HCT116 (cell line): ENCODE data around the gene ZDHHC21. TPM values are rescaled to one million over a fixed set of nuclear protein-coding genes. Genes with fewer than 3 reads are reported as not detected.
"Not testable (repeated sequence)": the region's sequence is repeated elsewhere in the genome, so short reads cannot be mapped to it uniquely, and the experiment has no call there.

ENCODE experiments used
- ATAC-seq: fragments of 200-7000 bp; cut with Tn5 transposase; 2 replicates; pipeline ENCODE4 v1.9.1; 2020; ENCODE audit warnings: mild to moderate bottlenecking, moderate library complexity
- BruUV-seq: library from RNA; stranded (reverse); fragments of 400-500 nt; replicated peaks from 2 replicates; lab custom pipeline; 2021; lab: Mats Ljungman, UMichigan
- CTCF ChIA-PET: fragments of 300-600 bp; sonication (Branson Sonifier 250); formaldehyde crosslinking; loops from one replicate; lab custom pipeline; 2021; ENCODE audit warnings: antibody characterized with exemption; lab: Charles Lee
- POLR2A ChIA-PET: fragments of 300-600, 350-600 bp; sonication (Branson Sonifier 250); formaldehyde crosslinking; loops from one replicate; lab custom pipeline; 2021; ENCODE audit warnings: antibody characterized with exemption; lab: Charles Lee
- RAD21 ChIA-PET, 2 experiments: fragments of 300-600 bp; sonication (Branson Sonifier 250); formaldehyde crosslinking; loops; one replicate each; lab custom pipeline; 2023; ENCODE audit warnings: low total read pairs in 2 of 2; ENCODE audit not compliant: uncharacterized antibody in 2 of 2, unreplicated experiment in 2 of 2, low non-redundant PET in 1 of 2; lab: Charles Lee
- DNase-seq: peaks from one replicate; pipeline ENCODE4 v3.0.0-alpha.2; 2010; ENCODE audit warnings: low read depth, low spot score
- H2AFZ ChIP-seq: fragments of 200-600 bp; shearing (Covaris generic), sonication (generic); 2 replicates; pipeline ENCODE4 v1.6.1; 2017; ENCODE audit warnings: low read depth, mixed run types, mixed read lengths, antibody characterized with exemption, low read length; ENCODE audit not compliant: poor library complexity, severe bottlenecking
- H3K27ac ChIP-seq: 2 replicates; pipeline ENCODE4 v1.5.1; 2012; ENCODE audit warnings: low read depth, low read length
- H3K27me3 ChIP-seq: fragments of 200-600 bp; sonication (generic); 2 replicates; pipeline ENCODE4 v1.6.1; 2016; ENCODE audit warnings: mixed run types, low read length, mixed read lengths; ENCODE audit not compliant: insufficient read depth
- H3K36me3 ChIP-seq, 2 experiments: fragments of 200-500 bp in 1 of 2; fragments of 200-600 bp in 1 of 2; sonication (Bioruptor generic) in 1 of 2; sonication (generic) in 1 of 2; 2 replicates each; pipeline versions ENCODE4 v1.5.1 to v1.6.1; 2014 to 2016; ENCODE audit warnings: low read length in 2 of 2, inconsistent platforms in 1 of 2, mixed read lengths in 1 of 2, mixed run types in 1 of 2; ENCODE audit not compliant: insufficient read depth in 2 of 2, control insufficient read depth in 1 of 2
- H3K4me1 ChIP-seq, 2 experiments: fragments of 200-600 bp in 1 of 2; sonication (generic) in 1 of 2; 2 replicates each; pipeline versions ENCODE4 v1.5.1 to v1.6.1; 2012 to 2017; ENCODE audit warnings: low read length in 2 of 2, inconsistent platforms in 1 of 2, mild to moderate bottlenecking in 1 of 2, mixed read lengths in 1 of 2, mixed run types in 1 of 2, moderate library complexity in 1 of 2; ENCODE audit not compliant: insufficient read depth in 2 of 2, control insufficient read depth in 1 of 2
- H3K4me2 ChIP-seq: fragments of 200-600 bp; sonication (generic); 2 replicates; pipeline ENCODE4 v1.6.1; 2017; ENCODE audit warnings: mixed run types, low read length, mixed read lengths
- H3K4me3 ChIP-seq, 2 experiments: fragments of 200-600 bp in 1 of 2; sonication (generic) in 1 of 2; replicated peaks in 1 of 2; 2 replicates each; pipeline ENCODE4 v1.5.1; 2011 to 2016; ENCODE audit warnings: low read length in 2 of 2, control low read depth in 1 of 2, low read depth in 1 of 2, mild to moderate bottlenecking in 1 of 2, mixed read lengths in 1 of 2, mixed run types in 1 of 2
- H3K79me2 ChIP-seq: fragments of 200-600 bp; sonication (generic); 2 replicates; pipeline ENCODE4 v1.6.1; 2017; ENCODE audit warnings: mild to moderate bottlenecking, mixed run types, low read length, moderate library complexity, mixed read lengths; ENCODE audit not compliant: insufficient read depth
- H3K9ac ChIP-seq: fragments of 200-600 bp; sonication (generic); 2 replicates; pipeline ENCODE4 v1.6.1; 2016; ENCODE audit warnings: low read length, mixed read lengths
- H3K9me2 ChIP-seq: fragments of 200-600 bp; sonication (generic), shearing (Covaris generic); 2 replicates; pipeline ENCODE4 v1.6.1; 2017; ENCODE audit warnings: mixed run types, mild to moderate bottlenecking, moderate library complexity; ENCODE audit not compliant: insufficient read depth
- H3K9me3 ChIP-seq, 2 experiments: fragments of 200-500 bp in 1 of 2; fragments of 200-600 bp in 1 of 2; sonication (Bioruptor generic) in 1 of 2; sonication (generic) in 1 of 2; 2 replicates each; pipeline ENCODE4 v1.6.1; 2014 to 2017; ENCODE audit warnings: low read length in 2 of 2, mixed read lengths in 2 of 2, inconsistent platforms in 1 of 2, low read depth in 1 of 2, mild to moderate bottlenecking in 1 of 2, mixed run types in 1 of 2, moderate library complexity in 1 of 2; ENCODE audit not compliant: control insufficient read depth in 1 of 2, insufficient read depth in 1 of 2
- H4K20me1 ChIP-seq: fragments of 200-600 bp; sonication (generic), shearing (Covaris generic); 2 replicates; pipeline ENCODE4 v1.6.1; 2017; ENCODE audit warnings: mixed run types, mild to moderate bottlenecking, moderate library complexity; ENCODE audit not compliant: insufficient read depth
- EGR1 ChIP-seq: IDR thresholded peaks from 2 replicates; pipeline ENCODE4 v1.6.1; 2012; ENCODE audit warnings: low read depth
- EZH2 ChIP-seq: fragments of 200-600 bp; sonication (generic); IDR thresholded peaks from 2 replicates; pipeline ENCODE4 v1.6.1; 2017; ENCODE audit warnings: antibody characterized with exemption, mixed run types
- FOSL1 ChIP-seq: IDR thresholded peaks from 2 replicates; pipeline ENCODE4 v1.6.1; 2012; ENCODE audit warnings: low read depth
- REST ChIP-seq: IDR thresholded peaks from 2 replicates; pipeline ENCODE4 v1.6.1; 2012; ENCODE audit warnings: low read depth
- TCF7L2 ChIP-seq: IDR thresholded peaks from 2 replicates; pipeline ENCODE4 v1.7.0; 2011; ENCODE audit warnings: borderline replicate concordance, inconsistent platforms; ENCODE audit not compliant: insufficient read depth, insufficient read length; ENCODE audit errors: extremely low read depth
- intact Hi-C: fragments of 100-400 bp; cut with micrococcal nuclease; formaldehyde crosslinking; loops from 2 replicates; pipeline ENCODE4 v1.10.0; 2022
- total RNA-seq: library from RNA; stranded (reverse); gene quantifications from one replicate; pipeline ENCODE4 v1.2.1, GENCODE V29; 2021; ENCODE audit not compliant: unreplicated experiment
- TF ChIP-seq, protein P1 (sequence below): IDR thresholded peaks from 2 replicates; pipeline ENCODE4 v1.6.1; 2012

The ZDHHC21 gene
- total RNA-seq, 1 experiment from 2014 or later: 5.9 TPM

- Histone ChIP-seq H3K9me3 (no peaks in the 10 kb centered on the region), H2AFZ (no peak overlapping the region), H3K27me3 (no peaks in the 10 kb centered on the region), H4K20me1 (no peaks in the 10 kb centered on the region), H3K9me2 (no peaks in the 10 kb centered on the region), H3K79me2 (no peaks in the 10 kb centered on the region), H3K36me3 (no peaks in the 10 kb centered on the region), H3K4me2 (no peak overlapping the region), H3K4me3 (no peak overlapping the region), H3K4me1 (no peaks in the 10 kb centered on the region), H3K27ac (no peak overlapping the region), H3K9ac (no peak overlapping the region)
- BruUV-seq: no TSS peak
- TF ChIP-seq EGR1: no peak
- TF ChIP-seq TCF7L2: no peak
- TF ChIP-seq FOSL1: no peak
- TF ChIP-seq, protein P1, sequence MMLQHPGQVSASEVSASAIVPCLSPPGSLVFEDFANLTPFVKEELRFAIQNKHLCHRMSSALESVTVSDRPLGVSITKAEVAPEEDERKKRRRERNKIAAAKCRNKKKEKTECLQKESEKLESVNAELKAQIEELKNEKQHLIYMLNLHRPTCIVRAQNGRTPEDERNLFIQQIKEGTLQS: no peak
- TF ChIP-seq REST: no peak
- TF ChIP-seq EZH2: no peak
- RAD21 ChIA-PET: no interaction called here
- no peak for ATAC-seq
- CTCF ChIA-PET: interaction anchor here (1.2 kb wide), 1 partner anchor 9 kb away, joined by 7 read pairs; no protein-coding TSS in a partner anchor
- POLR2A ChIA-PET: no interaction called here
- intact Hi-C loops: no loop called here
- no peak for DNase-seq
Observed at GRCh38 chr9:14670718-14671117, 22.5 kb downstream of the ZDHHC21 start.

GRCh38 chr9:14664022-14664421 is 29.2 kb downstream of the ZDHHC21 start:
- H3K27ac ChIP-seq, H3K4me3 ChIP-seq, H4K20me1 ChIP-seq, H3K9me3 ChIP-seq, H3K4me2 ChIP-seq, H3K79me2 ChIP-seq, H2AFZ ChIP-seq, BruUV-seq, DNase-seq, H3K36me3 ChIP-seq, H3K4me1 ChIP-seq, ATAC-seq, H3K27me3 ChIP-seq, H3K9ac ChIP-seq, RAD21 ChIA-PET, H3K9me2 ChIP-seq, POLR2A ChIA-PET, CTCF ChIA-PET: not testable (repeated sequence)
- intact Hi-C loops: loop anchor here (5.0 kb wide), 1 partner anchor 197 kb away; no protein-coding TSS in a partner anchor
